GM12878 (cell line): ENCODE results near the gene ARHGEF7.

Experiments used
- YBX1 ChIP-seq: fragments of 450-650 bp; IDR thresholded peaks from 2 replicates; pipeline ENCODE4 v1.6.1; 2016; ENCODE audit warnings: antibody characterized with exemption
- ZSCAN29 ChIP-seq: fragments of 450-650 bp; IDR thresholded peaks from 2 replicates; pipeline ENCODE4 v1.6.1; 2017; ENCODE audit warnings: mild to moderate bottlenecking, moderate library complexity

DNA sequence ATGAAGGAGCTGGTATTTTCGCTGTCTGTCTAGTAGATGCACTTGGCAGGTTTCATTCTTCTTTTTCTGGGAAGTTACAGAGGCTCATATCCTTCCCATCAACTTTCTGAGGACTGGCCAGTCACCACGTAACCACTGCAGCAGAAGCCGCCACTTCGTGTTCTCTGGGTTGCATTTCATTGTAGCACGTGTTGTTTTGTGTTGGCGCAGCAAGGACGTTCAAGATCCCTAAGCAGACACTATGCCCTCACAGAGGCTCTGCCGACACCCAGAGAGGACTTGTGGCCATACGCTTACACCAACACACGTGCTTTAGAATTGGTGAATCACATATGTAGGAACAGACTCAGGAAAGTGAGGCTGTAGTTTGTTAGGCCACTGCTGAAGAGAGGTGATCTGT is 163.1 kb downstream of the ARHGEF7 start:
- TF ChIP-seq ZSCAN29 (no peak), YBX1 (no peak)
